Measurements from ENCODE around the gene DGUOK. TPM values are rescaled to one million over a fixed set of nuclear protein-coding genes. Genes with fewer than 3 reads are reported as not detected.

Gene DGUOK
- total RNA-seq, 1 donor = 81.2 TPM

DNA sequence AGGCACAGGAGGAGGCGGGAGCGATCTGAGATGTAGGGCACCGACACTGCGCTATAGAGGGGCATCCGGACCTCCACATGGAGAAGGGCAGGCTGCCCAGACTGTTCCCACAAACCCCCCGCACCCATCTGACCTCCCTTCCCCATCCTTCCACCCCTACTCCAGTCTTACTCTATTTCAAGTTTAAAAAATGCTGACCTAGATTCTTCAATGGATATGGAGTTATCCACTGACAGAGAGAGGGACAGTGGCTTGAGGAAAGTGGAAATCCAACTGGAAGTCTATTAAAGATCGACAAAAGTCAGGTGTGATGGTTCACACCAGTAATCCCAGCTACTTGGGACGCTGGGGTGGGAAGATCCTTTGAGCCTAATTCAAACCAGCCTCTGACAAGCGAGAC lies 5.1 kb upstream of the DGUOK start:
- no peak for TF ChIP-seq CTCF (IDR thresholded peaks at IDR 0.05; ENCODE audit: insufficient read depth, low read depth, low read length)
- no peak for DNase-seq (ENCODE audit: low read depth)
- H3K4me3 ChIP-seq (ENCODE audit: low read depth, low read length) = no peak overlapping the region

GRCh38 chr2:73922681-73923080 lies 4.0 kb upstream of the DGUOK start:
- no peak for TF ChIP-seq CTCF (IDR thresholded peaks at IDR 0.05; ENCODE audit: insufficient read depth, low read depth, low read length)
- H3K4me3 ChIP-seq (ENCODE audit: low read depth, low read length) = no peak overlapping the region
- DNase-seq (ENCODE audit: low read depth) = no peak

GRCh38 chr2:73925033-73925704 lies 1.5 kb upstream of the DGUOK start:
- no peak for TF ChIP-seq CTCF (IDR thresholded peaks at IDR 0.05; ENCODE audit: insufficient read depth, low read depth, low read length)
- H3K4me3 ChIP-seq (ENCODE audit: low read depth, low read length) = no peak overlapping the region
- no peak for DNase-seq (ENCODE audit: low read depth)

DNA sequence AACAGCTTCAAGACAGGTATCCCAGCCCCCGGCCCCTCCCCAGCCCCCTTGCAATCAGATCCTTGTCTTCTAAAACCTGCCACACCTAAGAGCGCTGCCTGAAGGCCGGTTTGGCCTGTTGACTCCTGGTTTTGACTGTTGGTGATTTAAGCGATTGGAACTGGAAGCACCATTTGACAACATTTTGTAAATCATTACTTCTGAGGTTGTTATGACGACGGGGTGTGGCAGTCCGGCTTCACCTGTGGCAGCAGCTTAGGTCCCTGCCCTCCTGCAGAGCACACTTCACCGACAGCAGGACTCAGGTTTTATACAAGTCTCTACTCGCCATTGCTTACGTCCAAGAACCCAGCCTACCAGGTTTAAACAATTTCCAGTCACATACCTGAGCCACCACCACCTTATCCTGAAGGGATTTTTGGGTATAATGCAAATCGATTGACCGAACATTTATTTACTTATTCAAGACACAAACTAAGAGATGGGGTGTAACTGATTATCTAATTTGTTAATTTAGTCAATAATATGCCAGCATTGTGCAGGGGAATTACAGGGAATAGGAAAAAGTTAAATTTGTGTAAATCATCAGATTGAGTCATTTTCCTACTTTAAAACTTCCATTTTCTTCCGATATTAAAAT lies 707 bp upstream of the DGUOK start:
- no peak for TF ChIP-seq CTCF (IDR thresholded peaks at IDR 0.05; ENCODE audit: insufficient read depth, low read depth, low read length)
- DNase-seq (ENCODE audit: low read depth) = no peak
- H3K4me3 ChIP-seq (ENCODE audit: low read depth, low read length) = peak overlapping the region; percentile 84

- H3K4me3 ChIP-seq (ENCODE audit: low read depth, low read length) = peak overlapping the region; percentile 84
- DNase-seq (ENCODE audit: low read depth) = no peak
- no peak for TF ChIP-seq CTCF (IDR thresholded peaks at IDR 0.05; ENCODE audit: insufficient read depth, low read depth, low read length)
Measured at GRCh38 chr2:73927344-73927743, 664 bp downstream of the DGUOK start.

DNA sequence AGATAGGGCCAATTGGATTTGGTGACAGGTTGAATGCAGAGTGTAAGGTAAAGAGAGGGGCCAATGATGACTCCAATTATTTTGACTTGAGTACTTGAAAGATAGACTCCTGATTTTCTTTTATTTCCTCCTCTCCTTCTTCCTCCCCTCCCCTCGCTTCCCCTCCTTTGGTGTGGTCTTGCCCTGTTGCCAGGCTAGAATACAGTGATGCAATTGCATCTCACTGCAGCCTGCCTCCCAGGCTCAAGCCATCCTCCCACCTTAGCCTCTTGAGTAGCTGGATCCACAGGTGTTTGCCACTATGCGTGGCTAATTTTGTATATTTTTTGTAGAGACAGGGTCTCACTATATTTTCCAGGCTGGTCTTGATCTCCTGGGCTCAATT lies 2.3 kb downstream of the DGUOK start:
- no peak for TF ChIP-seq CTCF (IDR thresholded peaks at IDR 0.05; ENCODE audit: insufficient read depth, low read depth, low read length)
- DNase-seq (ENCODE audit: low read depth) = no peak
- H3K4me3 ChIP-seq (ENCODE audit: low read depth, low read length) = no peak overlapping the region

Measured in fibroblast of villous mesenchyme (primary cell).